ENCODE measurements around the gene VAMP2. TPM values are rescaled to one million over a fixed set of nuclear protein-coding genes. Genes with fewer than 3 reads are reported as not detected.

VAMP2 gene
- polyA plus RNA-seq (91.6 and 98.3 TPM in 2 replicates), polyA minus RNA-seq (80.3 and 88.3 TPM in 2 replicates)

- H3K4me2 ChIP-seq (ENCODE audit: low read length): peak within 1 kb of the TSS; percentile 96
- H3K9me2 ChIP-seq (ENCODE audit: insufficient read depth, low read length): no peaks in the 10 kb centered on the region
- peaks cover 45% of the 10 kb centered on the region for H3K79me2 ChIP-seq (replicated peaks; ENCODE audit: insufficient read depth, low read length)
- TF ChIP-seq EP300 (conservative IDR thresholded peaks at IDR 0.05; ENCODE audit: poor library complexity, severe bottlenecking): peak; percentile 63
- TF ChIP-seq RAD21 (conservative IDR thresholded peaks at IDR 0.05): peak; percentile 25
- TF ChIP-seq REST (IDR thresholded peaks at IDR 0.05; ENCODE audit: borderline replicate concordance): peak; percentile 85
- peak; percentile 98 for TF ChIP-seq POLR2AphosphoS5 (IDR thresholded peaks at IDR 0.05)
- peak; percentile 32 for TF ChIP-seq SMC3 (conservative IDR thresholded peaks at IDR 0.05; ENCODE audit: poor library complexity)
- TF ChIP-seq TAF1 (IDR thresholded peaks at IDR 0.05; ENCODE audit: low read depth): peak; percentile 91
- TF ChIP-seq EZH2 (IDR thresholded peaks at IDR 0.05; ENCODE audit: borderline replicate concordance, insufficient read depth, low read length, poor library complexity, severe bottlenecking): no peak
- TF ChIP-seq MXI1 (conservative IDR thresholded peaks at IDR 0.05; ENCODE audit: poor library complexity, severe bottlenecking): peak; percentile 85
- TF ChIP-seq CTCF (IDR thresholded peaks at IDR 0.05; ENCODE audit: poor library complexity, severe bottlenecking): no peak
- no peaks in the 10 kb centered on the region for H3K9me3 ChIP-seq (ENCODE audit: low read length)
- H3K27ac ChIP-seq (ENCODE audit: low read length): peak within 1 kb of the TSS; percentile 91
- H2AFZ ChIP-seq (ENCODE audit: low read depth, low read length): peak within 1 kb of the TSS; percentile 96
- H3K36me3 ChIP-seq (ENCODE audit: insufficient read depth, low read length): no peaks in the 10 kb centered on the region
- peak within 1 kb of the TSS; percentile 94 for H3K4me3 ChIP-seq (ENCODE audit: low read length)
- H3K27me3 ChIP-seq (ENCODE audit: insufficient read depth, low read depth, low read length): no peaks in the 10 kb centered on the region
- peak within 1 kb of the TSS; percentile 99 for H3K9ac ChIP-seq (ENCODE audit: low read length)
- no peaks in the 10 kb centered on the region for H3F3A ChIP-seq (ENCODE audit: insufficient read depth, low read length, poor library complexity, severe bottlenecking)
- H4K20me1 ChIP-seq (ENCODE audit: insufficient read depth): peaks cover 11% of the 10 kb centered on the region
These were observed at the start of gene VAMP2 for GRCh38 chr17:8162233-8162996. Gene VAMP2 (minus strand): TSS chr17:8162948. CDS start chr17:8162879, 69 bp downstream.

GRCh38 chr17:8210761-8211458 is 48.2 kb upstream of the VAMP2 start:
- Histone ChIP-seq H3F3A (ENCODE audit: insufficient read depth, low read length, poor library complexity, severe bottlenecking) (no peaks in the 10 kb centered on the region), H3K9ac (ENCODE audit: low read length) (no peak overlapping the region), H2AFZ (ENCODE audit: low read depth, low read length) (no peak overlapping the region), H3K79me2 (replicated peaks; ENCODE audit: insufficient read depth, low read length) (peaks cover 13% of the 10 kb centered on the region), H3K9me3 (ENCODE audit: low read length) (no peaks in the 10 kb centered on the region), H3K9me2 (ENCODE audit: insufficient read depth, low read length) (no peaks in the 10 kb centered on the region), H3K27ac (ENCODE audit: low read length) (no peak overlapping the region), H3K36me3 (ENCODE audit: insufficient read depth, low read length) (no peaks in the 10 kb centered on the region), H4K20me1 (ENCODE audit: insufficient read depth) (no peaks in the 10 kb centered on the region), H3K27me3 (ENCODE audit: insufficient read depth, low read depth, low read length) (no peaks in the 10 kb centered on the region), H3K4me3 (ENCODE audit: low read length) (peak overlapping the region; percentile 76), H3K4me2 (ENCODE audit: low read length) (peak overlapping the region; percentile 79)
- no peak for TF ChIP-seq RAD21 (conservative IDR thresholded peaks at IDR 0.05)
- no peak for TF ChIP-seq REST (IDR thresholded peaks at IDR 0.05; ENCODE audit: borderline replicate concordance)
